Erythroblast (primary cell): ENCODE data around the gene PPP2R2C.

Source experiments
- GATA1 ChIP-seq: IDR thresholded peaks from 2 replicates; pipeline ENCODE4 v1.6.1; 2011; ENCODE audit warnings: low read depth, mild to moderate bottlenecking, control low read depth, low read length, moderate library complexity
- POLR2A ChIP-seq: IDR thresholded peaks from 2 replicates; pipeline ENCODE4 v1.6.1; 2011; ENCODE audit warnings: mild to moderate bottlenecking, low read length

DNA sequence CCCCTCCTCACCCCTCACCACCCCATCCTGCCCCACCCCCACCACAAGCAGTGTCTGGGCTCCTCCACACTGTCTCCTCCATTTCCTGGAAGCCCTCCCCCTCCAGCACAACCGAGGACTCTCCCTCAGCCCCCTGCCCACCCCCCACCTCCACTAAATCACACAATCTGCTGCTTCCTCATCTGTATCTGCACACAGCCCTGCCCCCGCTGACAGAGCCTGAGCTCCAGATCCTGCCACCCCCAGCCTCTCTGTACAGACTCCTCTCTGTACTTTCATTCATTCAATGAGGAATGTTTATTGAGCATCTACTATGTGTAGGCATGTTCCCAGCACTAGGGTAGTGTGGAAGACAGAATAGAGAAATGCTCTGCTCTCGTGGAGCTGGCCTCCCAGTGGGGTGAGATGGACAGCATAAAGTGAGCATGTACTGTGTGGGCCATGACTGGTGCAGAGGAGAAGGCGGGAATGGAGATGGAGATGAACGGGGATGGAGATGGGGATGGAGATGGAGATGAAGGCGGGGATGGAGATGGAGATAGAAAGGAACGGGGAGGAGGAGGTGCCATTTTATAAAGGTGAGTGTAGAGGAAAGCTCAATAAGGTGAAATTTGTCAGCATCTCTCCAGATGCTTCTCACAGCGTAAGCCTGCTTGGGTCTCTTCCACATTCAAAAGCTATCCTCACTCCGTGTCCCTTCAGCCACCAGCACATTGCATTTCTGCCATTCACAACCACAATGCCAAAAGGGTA, 2.5 kb upstream of the PPP2R2C start:
- TF ChIP-seq POLR2A (no peak), GATA1 (no peak)
